ENCODE data around the gene PMM1. TPM values are rescaled to one million over a fixed set of nuclear protein-coding genes. Genes with fewer than 3 reads are reported as not detected.

The PMM1 gene
- total RNA-seq, 1 donor from 2014 or later = 61.2 TPM

DNA sequence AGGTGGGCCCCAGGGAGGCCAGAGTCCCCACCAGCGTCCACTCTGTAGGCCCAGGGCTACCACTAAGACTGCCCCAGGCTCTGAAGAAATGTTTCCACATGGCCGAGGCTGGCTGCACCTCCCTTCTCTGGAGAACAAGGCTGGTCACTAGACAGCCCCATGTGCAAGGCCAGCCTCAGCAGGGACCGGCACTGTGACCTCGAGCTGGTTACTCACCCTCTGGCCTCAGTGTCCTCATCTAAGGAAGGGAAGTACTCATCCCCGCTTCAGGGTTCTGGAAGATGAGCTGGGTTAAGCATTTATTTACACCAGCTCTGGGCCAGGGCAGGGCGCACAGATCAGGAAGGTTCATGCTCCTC, 9.7 kb downstream of the PMM1 start:
- no peak for DNase-seq (ENCODE audit: low read depth)
- TF ChIP-seq, protein P1, sequence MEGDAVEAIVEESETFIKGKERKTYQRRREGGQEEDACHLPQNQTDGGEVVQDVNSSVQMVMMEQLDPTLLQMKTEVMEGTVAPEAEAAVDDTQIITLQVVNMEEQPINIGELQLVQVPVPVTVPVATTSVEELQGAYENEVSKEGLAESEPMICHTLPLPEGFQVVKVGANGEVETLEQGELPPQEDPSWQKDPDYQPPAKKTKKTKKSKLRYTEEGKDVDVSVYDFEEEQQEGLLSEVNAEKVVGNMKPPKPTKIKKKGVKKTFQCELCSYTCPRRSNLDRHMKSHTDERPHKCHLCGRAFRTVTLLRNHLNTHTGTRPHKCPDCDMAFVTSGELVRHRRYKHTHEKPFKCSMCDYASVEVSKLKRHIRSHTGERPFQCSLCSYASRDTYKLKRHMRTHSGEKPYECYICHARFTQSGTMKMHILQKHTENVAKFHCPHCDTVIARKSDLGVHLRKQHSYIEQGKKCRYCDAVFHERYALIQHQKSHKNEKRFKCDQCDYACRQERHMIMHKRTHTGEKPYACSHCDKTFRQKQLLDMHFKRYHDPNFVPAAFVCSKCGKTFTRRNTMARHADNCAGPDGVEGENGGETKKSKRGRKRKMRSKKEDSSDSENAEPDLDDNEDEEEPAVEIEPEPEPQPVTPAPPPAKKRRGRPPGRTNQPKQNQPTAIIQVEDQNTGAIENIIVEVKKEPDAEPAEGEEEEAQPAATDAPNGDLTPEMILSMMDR (conservative IDR thresholded peaks at IDR 0.05; ENCODE audit: low read depth, low read length) = no peak
- H3K4me3 ChIP-seq (ENCODE audit: low read depth, low read length) = no peak overlapping the region

DNA sequence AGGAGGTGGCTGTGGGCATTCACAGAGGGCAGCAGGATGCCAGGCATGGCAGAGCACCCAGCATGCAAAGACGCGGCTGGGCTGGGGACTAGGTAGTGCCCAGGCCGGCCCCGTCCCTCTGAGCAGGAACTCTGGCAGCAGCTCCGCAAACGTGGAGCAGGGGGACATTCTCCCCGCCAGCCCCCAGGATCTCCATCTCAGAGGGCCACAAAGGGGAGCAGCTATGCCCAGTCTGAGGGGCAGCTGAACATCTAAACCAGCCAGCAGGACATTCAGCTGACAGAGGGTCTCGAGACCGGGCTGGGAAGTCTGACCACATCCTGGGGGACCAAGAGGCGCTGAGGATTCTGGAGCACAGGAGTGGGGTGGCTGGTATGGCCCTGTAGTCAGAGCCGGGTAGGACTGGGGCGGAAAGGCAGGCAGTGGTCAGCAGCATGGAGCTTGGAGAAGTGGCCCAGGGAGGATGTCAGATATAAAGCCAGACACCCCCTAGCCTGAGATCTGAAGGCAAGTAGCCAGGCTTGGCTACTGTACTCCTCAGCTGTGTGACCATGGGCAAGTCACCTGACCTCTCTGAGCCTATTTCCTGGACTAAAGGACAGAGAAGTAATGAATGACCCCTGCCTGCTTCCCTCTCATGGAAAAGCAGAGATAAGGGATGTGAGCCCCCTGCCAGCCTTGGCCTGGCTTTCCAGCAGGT, 10.2 kb downstream of the PMM1 start:
- DNase-seq (ENCODE audit: low read depth) = no peak
- TF ChIP-seq, protein P1 (conservative IDR thresholded peaks at IDR 0.05; ENCODE audit: low read depth, low read length) = no peak
- no peak overlapping the region for H3K4me3 ChIP-seq (ENCODE audit: low read depth, low read length)

DNA sequence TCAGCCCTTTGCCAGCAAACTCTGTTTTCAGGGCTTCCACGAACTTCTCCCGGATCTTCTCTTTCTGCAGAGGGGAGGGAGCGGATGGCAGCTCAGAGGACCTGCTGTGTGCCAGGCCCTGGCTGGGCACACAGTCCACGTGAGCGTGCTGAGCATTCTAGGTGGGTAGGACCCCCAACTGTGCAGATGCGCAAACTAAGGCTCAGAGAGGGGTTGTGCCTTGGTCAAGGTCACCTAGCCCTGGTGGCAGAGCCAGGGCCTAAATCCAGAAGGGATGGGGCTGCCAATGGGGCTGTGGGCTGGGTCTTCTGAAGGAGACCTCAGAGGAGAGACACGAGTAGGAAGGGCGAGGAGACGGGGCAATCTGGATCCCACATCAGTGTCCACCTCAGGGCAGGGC, 10.8 kb downstream of the PMM1 start:
- no peak overlapping the region for H3K4me3 ChIP-seq (ENCODE audit: low read depth, low read length)
- DNase-seq (ENCODE audit: low read depth) = no peak
- TF ChIP-seq, protein P1 (conservative IDR thresholded peaks at IDR 0.05; ENCODE audit: low read depth, low read length) = no peak

DNA sequence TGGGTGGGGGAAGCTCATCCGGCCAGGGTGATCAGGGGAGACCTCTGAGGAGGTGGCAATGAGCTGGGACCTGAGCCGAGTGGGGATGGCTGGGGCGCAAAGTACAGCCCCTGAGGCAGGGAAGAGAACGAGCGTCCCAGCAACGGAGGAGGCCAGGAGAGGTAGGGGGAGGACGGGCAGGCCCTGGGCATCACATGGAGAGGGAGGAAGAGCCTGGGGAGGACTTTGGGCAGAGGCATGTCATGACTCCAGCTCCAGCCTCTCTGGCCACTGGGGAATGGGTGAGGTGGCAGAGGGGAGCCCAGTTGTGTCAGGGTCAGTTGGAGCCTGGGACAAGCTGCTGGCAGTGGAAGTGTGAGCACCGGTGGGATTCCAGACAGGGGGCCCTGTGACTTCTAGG, 11.5 kb downstream of the PMM1 start:
- TF ChIP-seq, protein P1 (conservative IDR thresholded peaks at IDR 0.05; ENCODE audit: low read depth, low read length) = no peak
- DNase-seq (ENCODE audit: low read depth) = no peak
- H3K4me3 ChIP-seq (ENCODE audit: low read depth, low read length) = no peak overlapping the region

DNA sequence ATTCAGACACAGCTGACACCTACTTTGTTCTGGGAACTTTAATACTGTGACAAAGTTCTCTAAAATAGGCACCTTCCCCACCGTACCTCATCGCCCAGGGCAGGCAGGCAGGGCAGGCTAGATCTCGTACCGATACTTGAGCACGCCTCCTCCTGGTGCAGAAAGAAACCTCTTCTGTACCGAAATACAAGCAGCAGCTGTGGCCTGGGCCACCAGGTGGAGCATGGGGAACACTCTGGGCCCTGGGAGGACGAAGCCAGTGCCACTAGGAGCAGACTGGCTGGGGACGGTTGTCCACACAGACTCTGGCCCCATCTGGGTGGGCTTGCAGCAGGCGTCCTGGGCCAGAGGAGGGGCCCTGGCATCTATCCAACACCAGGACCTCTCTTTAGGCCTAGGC, 12.8 kb downstream of the PMM1 start:
- no peak overlapping the region for H3K4me3 ChIP-seq (ENCODE audit: low read depth, low read length)
- DNase-seq (ENCODE audit: low read depth) = no peak
- TF ChIP-seq, protein P1 (conservative IDR thresholded peaks at IDR 0.05; ENCODE audit: low read depth, low read length) = peak; percentile 84

DNA sequence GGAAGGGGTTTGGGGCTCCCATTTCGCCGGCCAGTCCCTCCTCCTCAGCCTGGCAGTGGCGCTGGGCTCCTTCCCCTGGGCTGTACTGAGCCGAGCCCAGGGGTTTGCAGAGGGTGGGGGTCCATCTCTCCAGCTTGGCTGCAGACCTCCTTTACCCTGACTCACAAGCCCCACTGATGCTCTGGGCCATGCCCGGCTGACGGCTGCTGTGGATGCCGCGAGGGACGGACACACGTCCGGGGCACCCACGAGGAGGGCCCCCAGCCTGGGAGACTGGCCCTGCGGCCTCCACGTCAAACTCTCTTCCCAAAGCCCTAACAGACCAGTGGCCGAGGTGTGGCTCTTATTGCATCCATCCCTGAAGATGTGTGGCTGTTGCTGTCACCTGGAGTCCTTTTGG, 14.1 kb downstream of the PMM1 start:
- no peak for DNase-seq (ENCODE audit: low read depth)
- TF ChIP-seq, protein P1 (conservative IDR thresholded peaks at IDR 0.05; ENCODE audit: low read depth, low read length) = no peak
- no peak overlapping the region for H3K4me3 ChIP-seq (ENCODE audit: low read depth, low read length)

DNA sequence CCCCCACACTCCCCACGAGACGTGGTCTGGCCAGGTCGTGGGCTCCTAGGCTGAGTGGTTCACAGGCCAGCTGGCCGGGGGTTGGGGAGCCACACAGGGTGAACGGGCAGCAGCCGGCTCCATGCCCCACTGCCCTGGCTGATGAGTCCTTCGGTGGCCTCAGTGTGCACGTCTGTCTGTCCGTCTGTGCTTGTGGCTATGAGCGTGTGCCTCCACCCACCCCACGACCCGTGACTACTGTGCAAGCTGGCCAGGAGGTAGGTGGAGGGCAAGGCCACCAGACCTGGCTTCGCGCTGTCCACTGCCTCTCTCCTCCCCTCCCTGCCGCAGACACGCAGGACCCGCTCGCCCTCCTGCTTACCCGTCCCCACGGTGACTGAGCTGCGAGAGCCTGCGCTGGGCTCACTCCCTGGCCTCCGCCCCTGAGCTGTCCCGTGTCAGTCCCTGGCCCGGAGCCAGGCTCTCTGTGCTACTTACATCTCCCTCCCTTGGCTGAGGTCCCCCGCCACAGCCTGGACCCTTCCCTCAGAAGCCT, 14.7 kb downstream of the PMM1 start:
- DNase-seq (ENCODE audit: low read depth) = no peak
- H3K4me3 ChIP-seq (ENCODE audit: low read depth, low read length) = no peak overlapping the region
- TF ChIP-seq, protein P1 (conservative IDR thresholded peaks at IDR 0.05; ENCODE audit: low read depth, low read length) = no peak

All from epithelial cell of proximal tubule (primary cell).